Uterus (tissue), 2 donors: Measurements from ENCODE around the gene CDH4.

ENCODE experiments used
- POLR2A ChIP-seq, 2 donors: fragments of 450-650 bp; IDR thresholded peaks; one replicate each; pipeline ENCODE4 v1.6.1; 2016; ENCODE audit warnings: antibody characterized with exemption in 2 of 2, mild to moderate bottlenecking in 1 of 2, moderate library complexity in 1 of 2
- TF ChIP-seq, protein P1 (sequence below), 4 experiments: fragments of 200-600 bp in 2 of 4; fragments of 450-650 bp in 2 of 4; sonication (generic) in 2 of 4; IDR thresholded peaks; one replicate each; pipeline ENCODE4 v1.5.1; 2016 to 2019; ENCODE audit warnings: antibody characterized with exemption in 4 of 4, mild to moderate bottlenecking in 2 of 4, moderate library complexity in 1 of 4

DNA sequence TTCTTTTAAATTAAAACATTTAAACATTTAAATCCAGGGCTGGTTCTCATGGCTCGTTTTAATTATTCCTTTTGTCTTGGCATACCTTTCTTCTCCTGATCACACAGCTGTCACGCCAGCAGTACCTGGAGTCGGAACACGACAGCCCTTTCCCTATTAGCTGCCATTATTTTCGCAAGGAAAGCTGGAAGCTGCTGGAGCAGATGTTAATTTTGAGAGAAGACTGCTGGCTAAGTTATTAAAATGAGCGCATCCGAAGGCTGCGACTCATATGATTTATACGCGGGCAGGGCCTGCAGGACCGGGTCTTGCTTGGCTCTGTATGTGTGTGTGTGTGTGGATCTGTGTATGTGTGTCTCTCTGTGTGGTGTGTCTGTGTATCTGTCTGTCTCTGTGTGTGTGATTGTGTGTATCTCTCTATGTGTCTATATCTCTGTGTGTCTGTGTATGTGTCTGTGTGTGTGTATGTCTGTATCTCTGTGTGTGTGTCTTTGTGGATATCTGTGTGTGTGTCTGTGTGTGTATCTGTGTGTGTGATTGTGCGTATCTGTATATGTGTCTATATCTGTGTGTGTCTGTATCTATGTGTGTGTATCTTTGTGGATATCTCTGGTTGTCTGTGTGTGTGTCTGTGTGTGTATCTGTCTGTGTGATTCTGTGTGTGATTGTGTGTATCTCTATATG, 191.5 kb downstream of the CDH4 start:
- TF ChIP-seq, protein P1, sequence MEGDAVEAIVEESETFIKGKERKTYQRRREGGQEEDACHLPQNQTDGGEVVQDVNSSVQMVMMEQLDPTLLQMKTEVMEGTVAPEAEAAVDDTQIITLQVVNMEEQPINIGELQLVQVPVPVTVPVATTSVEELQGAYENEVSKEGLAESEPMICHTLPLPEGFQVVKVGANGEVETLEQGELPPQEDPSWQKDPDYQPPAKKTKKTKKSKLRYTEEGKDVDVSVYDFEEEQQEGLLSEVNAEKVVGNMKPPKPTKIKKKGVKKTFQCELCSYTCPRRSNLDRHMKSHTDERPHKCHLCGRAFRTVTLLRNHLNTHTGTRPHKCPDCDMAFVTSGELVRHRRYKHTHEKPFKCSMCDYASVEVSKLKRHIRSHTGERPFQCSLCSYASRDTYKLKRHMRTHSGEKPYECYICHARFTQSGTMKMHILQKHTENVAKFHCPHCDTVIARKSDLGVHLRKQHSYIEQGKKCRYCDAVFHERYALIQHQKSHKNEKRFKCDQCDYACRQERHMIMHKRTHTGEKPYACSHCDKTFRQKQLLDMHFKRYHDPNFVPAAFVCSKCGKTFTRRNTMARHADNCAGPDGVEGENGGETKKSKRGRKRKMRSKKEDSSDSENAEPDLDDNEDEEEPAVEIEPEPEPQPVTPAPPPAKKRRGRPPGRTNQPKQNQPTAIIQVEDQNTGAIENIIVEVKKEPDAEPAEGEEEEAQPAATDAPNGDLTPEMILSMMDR (IDR thresholded peaks at IDR 0.05), result no peak
- no peak for TF ChIP-seq POLR2A (IDR thresholded peaks at IDR 0.05)
